Body of pancreas (tissue), 4 donors: ENCODE data around the gene ZKSCAN4.

Source experiments
- CTCF ChIP-seq, 7 experiments: fragments of 450-650 bp in 4 of 7; fragments of 200-600 bp in 3 of 7; sonication (generic) in 3 of 7; IDR thresholded peaks; one replicate each; pipeline ENCODE4 v1.5.1; 2016 to 2019; ENCODE audit warnings: antibody characterized with exemption in 7 of 7
- POLR2A ChIP-seq, 3 donors: fragments of 450-650 bp; IDR thresholded peaks; one replicate each; pipeline ENCODE4 v1.6.1; 2016; ENCODE audit warnings: antibody characterized with exemption in 3 of 3, mild to moderate bottlenecking in 2 of 3

GRCh38 chr6:28220257-28221133, 31.6 kb downstream of the ZKSCAN4 start:
- TF ChIP-seq POLR2A (IDR thresholded peaks at IDR 0.05) (no peak), CTCF (IDR thresholded peaks at IDR 0.05) (no peak)
